HG03108 (cell line): ENCODE measurements around the gene MZF1.

Experiments
- ATAC-seq: cut with Tn5 transposase; IDR thresholded peaks from one replicate; pipeline ENCODE4 v1.9.1; 2021; ENCODE audit warnings: moderate library complexity; ENCODE audit not compliant: unreplicated experiment

MZF1 gene

GRCh38 chr19:58515259-58515658 is 57.9 kb downstream of the MZF1 start:
- ATAC-seq: no peak

DNA sequence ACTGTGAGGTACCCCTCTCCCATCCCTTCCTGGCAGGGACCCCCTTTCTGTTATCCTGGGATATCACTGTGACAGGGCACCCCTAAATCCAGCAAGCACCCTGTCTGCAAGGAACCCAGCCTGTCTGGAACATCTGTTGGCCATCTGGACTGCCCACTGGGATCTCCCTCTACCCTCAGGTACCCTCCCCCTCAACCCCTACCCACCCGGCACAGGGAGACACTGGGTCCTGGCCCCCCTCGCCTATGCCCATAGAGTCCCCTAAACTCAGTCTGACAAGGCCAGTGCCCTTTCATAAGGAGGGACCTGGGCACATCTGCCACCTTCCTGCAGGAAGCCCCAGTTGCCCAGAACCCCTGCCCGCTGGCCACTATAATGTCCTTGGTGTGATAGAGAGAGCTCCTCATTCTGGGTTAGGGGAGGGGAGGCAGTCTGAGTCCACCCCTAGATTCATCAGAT is 58.5 kb downstream of the MZF1 start:
- no peak for ATAC-seq

- ATAC-seq: peak; percentile 72
These were observed 59.2 kb downstream of the MZF1 start for GRCh38 chr19:58513694-58514563.

DNA sequence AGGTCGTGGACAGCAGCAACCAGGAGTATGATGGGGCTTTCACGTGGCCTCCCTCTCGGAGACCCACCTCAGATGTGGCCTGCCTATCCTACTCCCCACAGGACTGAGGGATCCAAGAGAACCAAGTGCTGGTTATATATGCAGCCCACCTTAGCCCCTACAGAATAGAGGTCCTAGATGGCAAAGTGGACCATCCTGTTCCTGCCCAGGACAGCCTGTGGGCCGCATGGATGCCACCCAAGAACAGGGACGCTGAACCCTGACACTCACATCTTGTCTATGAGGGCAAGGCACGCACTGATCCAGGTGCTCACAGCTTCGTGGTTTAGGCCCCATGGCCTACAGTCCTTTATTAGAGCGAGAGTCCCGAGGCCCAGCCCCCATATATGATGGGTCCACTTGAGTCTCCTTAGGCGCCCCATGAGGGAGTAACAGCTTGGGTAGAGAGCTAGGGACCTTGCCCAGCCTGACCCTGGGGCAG is 59.9 kb downstream of the MZF1 start:
- no peak for ATAC-seq
